ENCODE data around the gene GPR180.

The GPR180 gene

GRCh38 chr13:94657167-94657566 is 55.5 kb downstream of the GPR180 start:
- DNase-seq, result no peak

GRCh38 chr13:94658926-94659597 is 57.4 kb downstream of the GPR180 start:
- DNase-seq, result no peak

GRCh38 chr13:94659598-94659946 is 57.9 kb downstream of the GPR180 start:
- DNase-seq, result no peak

- no peak for DNase-seq
These were observed 59.2 kb downstream of the GPR180 start for GRCh38 chr13:94660695-94661326.

GRCh38 chr13:94661406-94661805 is 59.7 kb downstream of the GPR180 start:
- no peak for DNase-seq

GRCh38 chr13:94662274-94662945 is 60.8 kb downstream of the GPR180 start:
- DNase-seq, result no peak

GRCh38 chr13:94664889-94665288 is 63.2 kb downstream of the GPR180 start:
- no peak for DNase-seq

GRCh38 chr13:94666065-94666464 is 64.4 kb downstream of the GPR180 start:
- no peak for DNase-seq

GRCh38 chr13:94667190-94667589 is 65.5 kb downstream of the GPR180 start:
- no peak for DNase-seq

- no peak for DNase-seq
These were observed 70.7 kb downstream of the GPR180 start for GRCh38 chr13:94672400-94672799.

- no peak for DNase-seq
These were observed 72.2 kb downstream of the GPR180 start for GRCh38 chr13:94673851-94674250.

GRCh38 chr13:94674609-94675348 is 73.1 kb downstream of the GPR180 start:
- peak; percentile 60 to 64 for DNase-seq

- no peak for DNase-seq
These were observed 76.1 kb downstream of the GPR180 start for GRCh38 chr13:94677799-94678198.

GRCh38 chr13:94678845-94679244 is 77.2 kb downstream of the GPR180 start:
- no peak for DNase-seq

- DNase-seq, result no peak
These were observed 78.0 kb downstream of the GPR180 start for GRCh38 chr13:94679614-94680013.

- DNase-seq, result no peak
These were observed 80.6 kb downstream of the GPR180 start for GRCh38 chr13:94682229-94682628.

GRCh38 chr13:94683409-94683808 is 81.8 kb downstream of the GPR180 start:
- DNase-seq, result no peak

Measured in stimulated activated CD4-positive, alpha-beta T cell treated with anti-CD3 and anti-CD28 coated beads, Interleukin-2, amount 100 ng/mL, for 48 hours (primary cell).